ENCODE measurements around the gene FXR2. TPM values are rescaled to one million over a fixed set of nuclear protein-coding genes. Genes with fewer than 3 reads are reported as not detected.

FXR2 gene
- polyA plus RNA-seq, 6 donors from 2014 or later, result 7.8 to 20.1 (median 12.5) TPM

Other genes with a start within 250 kb of the FXR2 start
- 1 to 10 TPM; 1.2 to 4.2 (median 2.5) TPM for gene TNK1, start 233.8 kb downstream of the FXR2 start, polyA plus RNA-seq (ENCODE audit: low read depth in 6 of 6)
- gene PLSCR3, start 220.4 kb downstream of the FXR2 start, polyA plus RNA-seq (ENCODE audit: low read depth in 6 of 6), result 10 to 100 TPM; 43.1 to 73.4 (median 59.1) TPM
- gene TMEM256, start 210.8 kb downstream of the FXR2 start, polyA plus RNA-seq (ENCODE audit: low read depth in 6 of 6), result 10 to 100 TPM; 73.4 to 90.2 (median 81.3) TPM
- not detected for gene NLGN2, start 207.1 kb downstream of the FXR2 start, polyA plus RNA-seq (ENCODE audit: low read depth in 6 of 6)
- gene SPEM1, start 194.6 kb downstream of the FXR2 start, polyA plus RNA-seq (ENCODE audit: low read depth in 6 of 6), result not detected
- gene SPEM2, start 189.3 kb downstream of the FXR2 start, polyA plus RNA-seq (ENCODE audit: low read depth in 6 of 6), result not detected
- not detected for gene SPEM3, start 186.0 kb downstream of the FXR2 start, polyA plus RNA-seq (ENCODE audit: low read depth in 6 of 6)
- 10 to 100 TPM in 5 of 6 donors, 1 to 10 TPM in 1; 9.6 to 19.8 (median 13.5) TPM for gene TMEM102, start 179.5 kb downstream of the FXR2 start, polyA plus RNA-seq (ENCODE audit: low read depth in 6 of 6)
- under 1 TPM in 1 of 6 donors, not detected in 5; 0.16 TPM for gene FGF11, start 175.4 kb downstream of the FXR2 start, polyA plus RNA-seq (ENCODE audit: low read depth in 6 of 6)
- 10 to 100 TPM; 12.6 to 21.6 (median 15.6) TPM for gene CHRNB1, start 169.8 kb downstream of the FXR2 start, polyA plus RNA-seq (ENCODE audit: low read depth in 6 of 6)
- gene ZBTB4, start 135.3 kb downstream of the FXR2 start, polyA plus RNA-seq (ENCODE audit: low read depth in 6 of 6), result 10 to 100 TPM in 4 of 6 donors, 1 to 10 TPM in 2; 5.3 to 19.2 (median 10.5) TPM
- under 1 TPM in 2 of 6 donors, not detected in 4; 0.14 to 0.39 TPM for gene SLC35G6, start 133.5 kb downstream of the FXR2 start, polyA plus RNA-seq (ENCODE audit: low read depth in 6 of 6)
- 10 to 100 TPM; 13.6 to 88.9 (median 47.1) TPM for gene POLR2A, start 130.5 kb downstream of the FXR2 start, polyA plus RNA-seq (ENCODE audit: low read depth in 6 of 6)
- gene TNFSF12, start 65.8 kb downstream of the FXR2 start, polyA plus RNA-seq (ENCODE audit: low read depth in 6 of 6), result 10 to 100 TPM; 21.6 to 33.3 (median 28.0) TPM
- 10 to 100 TPM; 32.2 to 43.1 (median 38.5) TPM for gene TNFSF13, start 56.1 kb downstream of the FXR2 start, polyA plus RNA-seq (ENCODE audit: low read depth in 6 of 6)
- 10 to 100 TPM; 16.0 to 21.9 (median 18.2) TPM for gene SENP3, start 53.0 kb downstream of the FXR2 start, polyA plus RNA-seq (ENCODE audit: low read depth in 6 of 6)
- 1 to 10 TPM; 3.3 to 7.4 (median 6.8) TPM for gene CD68, start 35.3 kb downstream of the FXR2 start, polyA plus RNA-seq (ENCODE audit: low read depth in 6 of 6)
- 10 to 100 TPM; 27.8 to 59.7 (median 43.1) TPM for gene MPDU1, start 31.0 kb downstream of the FXR2 start, polyA plus RNA-seq (ENCODE audit: low read depth in 6 of 6)
- gene SOX15, start 24.8 kb downstream of the FXR2 start, polyA plus RNA-seq (ENCODE audit: low read depth in 6 of 6), result not detected
- 10 to 100 TPM; 34.2 to 42.5 (median 35.9) TPM for gene SAT2, start 12.9 kb upstream of the FXR2 start, polyA plus RNA-seq (ENCODE audit: low read depth in 6 of 6)
- not detected for gene SHBG, start 15.2 kb upstream of the FXR2 start, polyA plus RNA-seq (ENCODE audit: low read depth in 6 of 6)
- gene ATP1B2, start 36.0 kb upstream of the FXR2 start, polyA plus RNA-seq (ENCODE audit: low read depth in 6 of 6), result under 1 TPM in 2 of 6 donors, not detected in 4; 0.08 to 0.21 TPM
- gene TP53, start 72.6 kb upstream of the FXR2 start, polyA plus RNA-seq (ENCODE audit: low read depth in 6 of 6), result 10 to 100 TPM; 25.2 to 53.9 (median 47.7) TPM
- gene WRAP53, start 73.6 kb upstream of the FXR2 start, polyA plus RNA-seq (ENCODE audit: low read depth in 6 of 6), result 10 to 100 TPM in 5 of 6 donors, 1 to 10 TPM in 1; 3.2 to 14.9 (median 12.9) TPM
- gene EFNB3, start 90.3 kb upstream of the FXR2 start, polyA plus RNA-seq (ENCODE audit: low read depth in 6 of 6), result not detected
- gene DNAH2, start 102.8 kb upstream of the FXR2 start, polyA plus RNA-seq (ENCODE audit: low read depth in 6 of 6), result not detected
- gene KDM6B, start 219.3 kb upstream of the FXR2 start, polyA plus RNA-seq (ENCODE audit: low read depth in 6 of 6), result 1 to 10 TPM in 3 of 6 donors, under 1 TPM in 3; 0.04 to 1.9 (median 0.99) TPM
- under 1 TPM in 1 of 6 donors, not detected in 5; 0.68 TPM for gene TMEM88, start 240.2 kb upstream of the FXR2 start, polyA plus RNA-seq (ENCODE audit: low read depth in 6 of 6)
- gene NAA38, start 242.7 kb upstream of the FXR2 start, polyA plus RNA-seq (ENCODE audit: low read depth in 6 of 6), result 100 to 1,000 TPM; 121 to 158 (median 136) TPM
- gene CYB5D1, start 243.1 kb upstream of the FXR2 start, polyA plus RNA-seq (ENCODE audit: low read depth in 6 of 6), result 1 to 10 TPM; 3.4 to 5.2 (median 3.7) TPM